Medulla oblongata (tissue), 1 donor: ENCODE results near the gene DNAJB8.

ENCODE experiments used
- DNase-seq: peaks from one replicate; pipeline ENCODE4 v3.0.0-alpha.2; 2015; ENCODE audit errors: extremely low spot score

DNAJB8 gene

DNA sequence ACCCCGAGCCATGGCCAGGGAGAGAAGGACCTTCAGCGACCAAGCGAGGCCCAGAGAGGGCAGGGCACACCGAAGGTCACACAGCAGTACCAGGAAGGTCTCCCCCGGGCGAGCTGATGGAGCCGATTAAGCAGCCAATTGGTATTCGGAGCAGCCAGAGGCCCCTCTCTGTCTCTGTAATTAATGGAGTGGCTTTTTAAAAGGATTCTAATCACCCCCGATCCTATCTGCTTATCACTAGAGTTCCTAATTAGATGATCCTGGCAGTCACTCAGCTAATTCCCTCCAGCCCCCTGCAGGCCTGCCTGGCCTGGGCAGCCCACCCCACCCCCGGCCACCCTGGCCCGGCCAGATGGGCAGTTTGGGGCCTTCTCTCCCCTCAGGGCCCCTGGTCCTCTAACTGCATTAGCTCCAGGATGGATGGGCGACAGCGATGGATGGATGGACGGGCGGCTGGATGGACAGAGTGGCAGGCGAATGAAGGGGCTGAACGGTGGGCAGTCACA is 1.6 kb upstream of the DNAJB8 start:
- DNase-seq = no peak

GRCh38 chr3:128464702-128465101 is 2.0 kb downstream of the DNAJB8 start:
- DNase-seq = no peak

DNA sequence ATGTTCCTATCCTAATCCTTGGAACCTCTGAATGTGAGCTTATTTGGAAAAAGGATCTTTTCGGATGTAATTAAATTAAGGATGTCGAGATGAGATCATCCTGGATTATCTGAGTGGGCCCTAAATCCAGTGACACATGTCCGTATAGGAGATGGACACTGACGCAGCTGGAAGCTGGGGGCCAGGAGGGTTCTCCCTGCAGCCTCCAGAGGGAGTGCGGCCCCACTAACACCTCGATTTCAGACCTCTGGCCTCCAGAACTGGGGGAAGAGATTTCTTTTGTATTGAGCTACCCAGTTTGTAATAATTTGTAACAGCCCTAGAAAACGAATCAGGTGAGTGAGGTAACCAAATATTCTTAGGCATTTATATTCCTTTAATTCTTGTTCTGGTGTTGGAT is 2.5 kb downstream of the DNAJB8 start:
- DNase-seq = no peak

- DNase-seq = no peak
Measured at GRCh38 chr3:128463771-128464170, 2.9 kb downstream of the DNAJB8 start.

GRCh38 chr3:128463354-128463753 is 3.3 kb downstream of the DNAJB8 start:
- DNase-seq = no peak

DNA sequence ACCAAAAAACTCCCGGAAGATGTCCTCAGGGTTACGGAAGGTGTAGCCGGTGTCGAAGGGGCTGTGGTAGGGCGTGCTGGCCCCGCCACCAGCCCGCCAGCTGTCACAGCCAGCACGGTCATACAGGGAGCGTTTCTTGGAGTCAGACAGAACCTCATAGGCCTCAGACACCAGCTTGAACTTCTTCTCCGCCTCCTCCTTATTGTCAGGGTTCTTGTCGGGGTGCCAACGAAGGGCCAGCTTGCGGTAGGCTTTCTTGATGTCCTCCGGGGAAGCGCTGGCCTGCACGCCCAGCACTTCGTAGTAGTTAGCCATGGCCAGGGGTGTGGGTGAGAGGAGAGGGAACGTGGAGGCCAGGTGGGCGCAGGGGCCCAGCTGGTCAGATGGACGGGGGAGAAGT is 3.8 kb downstream of the DNAJB8 start:
- no peak for DNase-seq

DNA sequence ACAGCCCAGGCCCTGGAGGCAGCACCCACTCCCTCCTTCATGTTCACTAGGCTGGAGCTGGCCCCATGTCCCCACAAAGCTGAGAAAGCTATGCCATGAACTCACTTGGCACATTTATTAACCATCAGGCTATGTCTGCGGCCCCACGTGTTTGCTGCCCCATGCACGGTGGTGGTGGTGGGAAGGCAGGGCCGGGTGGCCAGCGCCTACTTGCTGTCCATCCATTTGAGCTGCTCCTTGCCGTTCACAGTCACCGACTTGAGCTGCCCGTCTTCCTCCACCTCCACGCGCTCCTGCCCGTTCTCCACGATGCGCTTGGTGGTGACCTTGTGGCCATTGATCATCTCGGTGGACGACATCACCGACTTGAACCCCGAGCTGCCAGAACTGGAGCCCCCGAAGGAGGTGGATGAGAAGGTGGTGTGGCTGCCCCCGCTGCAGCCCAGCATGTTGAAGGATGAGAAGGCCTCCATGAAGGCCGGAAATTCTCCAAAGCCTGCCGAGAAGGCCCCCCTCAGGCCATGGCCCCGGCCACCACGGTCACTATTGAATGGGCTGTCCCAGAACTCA is 4.3 kb downstream of the DNAJB8 start:
- no peak for DNase-seq

GRCh38 chr3:128461731-128462130 is 5.0 kb downstream of the DNAJB8 start:
- no peak for DNase-seq

DNA sequence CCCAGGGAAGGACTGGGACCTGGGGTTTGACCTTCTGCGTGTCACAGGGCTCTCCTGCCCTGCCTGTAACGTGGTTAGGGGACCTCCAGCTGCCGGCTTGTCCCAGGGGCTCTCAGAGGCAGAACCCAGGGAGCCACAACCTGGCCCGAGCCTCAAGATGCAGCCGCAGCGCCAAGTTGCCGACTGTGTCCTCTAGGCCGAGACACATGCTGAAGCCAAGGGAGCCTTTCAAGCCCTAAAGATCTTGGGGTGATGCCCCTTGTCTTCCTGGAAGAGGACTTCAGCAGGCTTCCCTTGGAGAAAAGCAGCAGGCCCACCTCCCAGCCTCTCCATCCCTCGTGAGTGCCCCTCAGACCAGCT is 7.2 kb downstream of the DNAJB8 start:
- DNase-seq = no peak

DNA sequence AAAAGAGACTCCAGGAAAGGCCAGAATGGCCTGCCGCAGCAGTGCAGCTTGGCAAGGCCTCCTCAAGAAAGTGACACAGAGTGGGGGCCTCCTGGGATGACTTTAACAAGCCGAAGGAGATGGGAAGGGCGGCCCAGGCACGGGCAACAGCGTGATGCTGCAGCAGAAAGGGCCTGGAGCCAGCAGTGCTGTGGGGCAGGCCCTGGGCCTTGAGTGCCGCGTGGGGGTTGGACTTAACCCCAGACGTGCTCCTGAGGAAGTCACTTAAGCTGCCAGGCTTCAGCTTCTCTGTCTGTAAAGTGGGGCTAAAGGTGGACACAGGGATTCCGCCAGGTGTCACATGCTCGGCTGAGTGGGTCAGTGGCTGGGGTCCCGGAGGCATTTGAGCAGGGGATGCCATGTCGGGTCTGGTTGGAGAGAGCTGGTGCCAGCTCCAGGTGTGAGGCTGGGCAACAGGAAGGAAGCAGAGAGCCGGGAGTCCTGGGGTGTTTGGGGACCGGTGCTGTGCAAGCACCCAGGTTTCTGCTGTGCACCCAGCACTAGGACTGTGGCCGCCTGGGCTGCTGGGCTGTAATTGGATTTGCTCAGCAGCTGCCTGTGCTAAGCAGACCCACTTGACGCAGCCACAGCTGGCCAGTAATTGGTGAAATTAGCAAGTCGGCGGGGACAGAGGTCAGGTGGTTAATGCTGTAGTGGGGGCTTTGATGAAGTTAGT is 7.8 kb downstream of the DNAJB8 start:
- no peak for DNase-seq

GRCh38 chr3:128457937-128458336 is 8.8 kb downstream of the DNAJB8 start:
- DNase-seq = no peak

DNA sequence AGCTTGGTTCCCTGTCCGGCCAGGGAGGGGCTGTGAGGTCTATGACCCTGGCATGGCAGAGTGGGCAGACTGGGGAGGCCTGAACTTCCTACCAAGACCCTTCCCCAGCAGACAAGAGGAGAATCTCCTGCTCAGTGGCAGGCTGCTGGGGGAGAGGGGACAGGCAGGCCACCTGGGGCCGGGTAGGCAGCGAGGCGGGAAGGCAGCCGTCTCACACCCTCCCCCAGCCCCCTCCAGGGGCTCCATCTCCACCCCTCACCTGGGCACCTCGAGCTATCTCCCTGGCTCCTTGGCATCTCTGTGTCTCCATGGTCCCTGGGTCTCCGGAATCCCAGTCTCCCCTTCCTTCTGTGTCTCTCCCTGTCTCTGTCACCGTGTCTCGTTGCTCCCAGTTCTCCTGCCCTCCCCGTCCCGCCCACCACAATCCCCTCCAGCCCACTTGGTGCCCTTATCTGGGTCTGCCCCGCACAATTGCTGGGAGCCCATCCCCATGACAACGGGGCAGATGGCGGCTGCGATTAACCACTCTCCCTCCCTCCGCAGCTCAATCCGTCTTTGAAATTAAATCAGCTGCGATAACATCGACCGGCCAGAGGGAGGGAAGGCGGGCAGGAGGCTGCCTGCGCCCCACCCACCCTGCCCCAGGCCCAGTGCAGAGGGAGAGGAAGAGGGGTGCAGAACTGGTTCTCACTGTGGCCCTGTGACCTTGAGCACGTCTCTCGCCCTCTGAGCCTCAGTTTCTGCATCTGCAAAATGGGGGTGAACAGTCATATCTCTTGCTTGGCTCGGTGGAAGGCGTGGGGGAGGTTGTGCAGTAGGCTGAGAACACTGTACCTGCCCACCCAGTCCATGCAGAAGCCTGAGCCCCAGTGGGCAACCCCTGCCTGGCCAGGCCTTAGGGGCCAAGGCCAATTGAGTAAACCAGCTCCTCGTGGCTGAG is 9.6 kb downstream of the DNAJB8 start:
- DNase-seq = no peak

DNA sequence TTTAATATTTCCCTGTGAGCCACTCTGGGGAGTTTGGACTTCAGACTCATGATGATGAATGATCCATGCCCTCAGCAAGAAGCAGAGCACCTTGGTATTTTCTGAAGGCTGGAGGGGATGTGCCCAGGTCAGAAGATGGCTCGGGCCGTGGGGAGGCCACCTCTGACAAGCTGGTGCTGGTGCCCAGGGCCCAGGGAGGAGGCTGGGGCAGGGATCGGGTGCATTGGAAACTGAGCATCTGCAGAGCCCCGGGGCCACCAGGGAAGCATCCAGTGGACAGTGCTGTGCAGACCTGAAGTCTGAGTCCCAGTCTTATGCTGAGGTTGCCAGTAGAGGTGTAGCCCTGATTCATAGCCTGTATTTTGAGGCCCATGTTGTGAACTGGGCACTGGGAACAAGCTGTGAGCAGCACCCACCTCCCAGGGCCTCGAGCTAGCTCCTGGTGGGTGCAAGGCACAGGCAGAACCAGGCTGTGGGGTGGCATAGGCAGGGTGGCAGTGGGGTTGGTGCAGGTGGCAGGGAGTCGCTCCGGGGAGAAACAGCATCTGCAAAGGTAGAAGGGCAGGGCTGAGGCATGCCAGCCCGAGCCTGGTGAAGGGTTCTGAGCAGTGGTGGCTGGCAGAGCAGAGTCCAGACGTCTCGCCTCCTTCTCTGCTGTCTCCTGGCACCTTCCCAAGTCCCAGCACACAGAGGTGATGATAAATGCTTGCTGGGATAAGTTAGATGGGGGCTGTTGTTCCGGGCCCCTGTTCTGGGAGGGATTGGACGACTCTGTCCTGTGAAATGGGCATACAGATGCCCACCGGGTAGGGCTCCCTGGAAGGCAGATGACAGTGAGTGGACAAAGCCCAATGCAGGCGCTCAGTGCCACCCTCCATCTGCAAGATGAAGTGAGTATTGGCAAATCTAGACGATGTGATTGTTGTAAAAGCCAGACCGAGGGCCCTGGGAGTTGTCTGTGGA is 10.6 kb downstream of the DNAJB8 start:
- no peak for DNase-seq

- no peak for DNase-seq
Measured at GRCh38 chr3:128455116-128455515, 11.6 kb downstream of the DNAJB8 start.

DNA sequence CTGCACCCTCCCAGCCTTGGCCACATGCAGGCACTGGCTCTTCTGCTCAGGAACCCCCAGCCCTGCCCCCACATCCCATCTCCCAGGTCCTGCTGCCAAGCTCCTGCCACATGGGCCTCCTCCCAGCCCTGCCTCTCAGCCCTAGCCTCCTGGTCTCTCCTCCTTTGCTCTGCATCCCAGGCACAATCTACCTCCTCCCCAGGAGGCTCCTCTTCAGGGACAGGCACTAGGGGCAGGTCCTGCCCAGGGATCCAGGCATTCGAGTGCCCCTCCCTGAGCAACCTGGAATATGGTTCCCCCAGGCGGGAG is 12.4 kb downstream of the DNAJB8 start:
- no peak for DNase-seq

- no peak for DNase-seq
Measured at GRCh38 chr3:128453501-128454309, 13.0 kb downstream of the DNAJB8 start.

- no peak for DNase-seq
Measured at GRCh38 chr3:128452678-128453275, 13.9 kb downstream of the DNAJB8 start.

GRCh38 chr3:128452120-128452519 is 14.6 kb downstream of the DNAJB8 start:
- DNase-seq = no peak

- no peak for DNase-seq
Measured at GRCh38 chr3:128449111-128449638, 17.5 kb downstream of the DNAJB8 start.

DNA sequence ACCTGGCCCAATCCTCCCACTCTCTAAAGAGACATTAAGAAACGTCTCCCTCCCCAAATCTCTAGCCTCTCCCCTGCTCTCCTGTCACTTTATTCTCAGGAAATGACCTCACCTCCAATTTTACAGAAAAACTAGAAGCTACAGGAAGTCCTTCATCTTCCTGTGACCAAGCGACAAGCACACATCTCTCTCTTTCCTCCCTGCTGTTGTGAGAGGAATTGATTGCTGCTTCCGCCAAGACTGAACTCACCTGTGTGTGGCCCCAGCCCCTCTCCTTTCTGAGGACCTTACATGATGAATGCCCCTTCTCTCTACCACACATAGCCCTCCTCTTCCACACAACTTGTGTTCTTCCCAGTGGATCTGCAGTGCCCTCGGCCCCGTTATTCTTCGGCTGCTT is 18.2 kb downstream of the DNAJB8 start:
- DNase-seq = no peak
